Stimulated activated CD4-positive, alpha-beta T cell treated with anti-CD3 and anti-CD28 coated beads, Interleukin-12 subunit alpha, Interleukin-12 subunit beta, amount 100 ng/mL, for 48 hours (primary cell): Measurements from ENCODE around the gene HEBP1.
"Not testable (repeated sequence)": the region's sequence is repeated elsewhere in the genome, so short reads cannot be mapped to it uniquely, and the experiment has no call there.

Source experiments
- DNase-seq, 3 donors: peaks; one replicate each; pipeline ENCODE4 v3.0.0-alpha.2; 2020; ENCODE audit warnings: low read depth in 2 of 3, low spot score in 1 of 3

Gene HEBP1

GRCh38 chr12:12999959-13000615 lies at the start of gene HEBP1:
Gene HEBP1 (minus strand): TSS chr12:13000265. CDS start chr12:13000114, 151 bp downstream.
- DNase-seq, result peak; percentile 88 to 98 (median 95)

- DNase-seq, result no peak
These were observed 49.8 kb upstream of the HEBP1 start for GRCh38 chr12:13049816-13050215.

GRCh38 chr12:13046964-13047363 lies 46.9 kb upstream of the HEBP1 start:
- no peak for DNase-seq

- no peak for DNase-seq
These were observed 45.8 kb upstream of the HEBP1 start for GRCh38 chr12:13045816-13046215.

- DNase-seq, result no peak
These were observed 44.8 kb upstream of the HEBP1 start for GRCh38 chr12:13044906-13045299.

GRCh38 chr12:13044002-13044905 lies 44.2 kb upstream of the HEBP1 start, which contains the start of gene FAM234B:
Gene FAM234B (plus strand): TSS chr12:13044381. CDS start chr12:13044404, 23 bp downstream.
- DNase-seq, result peak; percentile 48 to 69 (median 61)

GRCh38 chr12:13042666-13043230 lies 42.7 kb upstream of the HEBP1 start:
- DNase-seq, result no peak

- no peak for DNase-seq
These were observed 41.2 kb upstream of the HEBP1 start for GRCh38 chr12:13041224-13041623.

- DNase-seq, result no peak
These were observed 39.4 kb upstream of the HEBP1 start for GRCh38 chr12:13039328-13039956.

GRCh38 chr12:13038491-13039161 lies 38.6 kb upstream of the HEBP1 start:
- DNase-seq, result no peak

GRCh38 chr12:13036881-13037280 lies 36.8 kb upstream of the HEBP1 start:
- DNase-seq, result no peak

- DNase-seq, result not testable (repeated sequence)
These were observed 35.3 kb upstream of the HEBP1 start for GRCh38 chr12:13035335-13035734.

GRCh38 chr12:13033476-13033875 lies 33.4 kb upstream of the HEBP1 start:
- no peak for DNase-seq

- DNase-seq, result no peak
These were observed 32.1 kb upstream of the HEBP1 start for GRCh38 chr12:13032164-13032563.

- no peak for DNase-seq
These were observed 30.7 kb upstream of the HEBP1 start for GRCh38 chr12:13030541-13031291.

GRCh38 chr12:13028825-13029570 lies 28.9 kb upstream of the HEBP1 start:
- no peak for DNase-seq

GRCh38 chr12:13027508-13027907 lies 27.4 kb upstream of the HEBP1 start:
- DNase-seq, result no peak

GRCh38 chr12:13027032-13027431 lies 27.0 kb upstream of the HEBP1 start:
- no peak for DNase-seq

GRCh38 chr12:13026286-13026685 lies 26.2 kb upstream of the HEBP1 start:
- no peak for DNase-seq
